Suprapubic skin (tissue), 4 donors: ENCODE results near the gene ZFP3. TPM values are rescaled to one million over a fixed set of nuclear protein-coding genes. Genes with fewer than 3 reads are reported as not detected.

Experiments
- DNase-seq, 2 donors: peaks; one replicate each; pipeline ENCODE4 v3.0.0-alpha.2; 2019; ENCODE audit warnings: low spot score in 2 of 2
- H3K27ac ChIP-seq: fragments of 200-600 bp; sonication (generic); one replicate; pipeline ENCODE4 v1.5.1; 2019
- H3K27me3 ChIP-seq: fragments of 200-600 bp; sonication (generic); one replicate; pipeline ENCODE4 v1.5.1; 2019
- H3K36me3 ChIP-seq: fragments of 200-600 bp; sonication (generic); one replicate; pipeline ENCODE4 v1.5.1; 2019
- H3K4me1 ChIP-seq: fragments of 200-600 bp; sonication (generic); one replicate; pipeline ENCODE4 v1.5.1; 2019
- H3K4me3 ChIP-seq: fragments of 200-600 bp; sonication (generic); one replicate; pipeline ENCODE4 v1.5.1; 2019; ENCODE audit warnings: mild to moderate bottlenecking
- H3K9me3 ChIP-seq: fragments of 200-600 bp; sonication (generic); one replicate; pipeline ENCODE4 v1.5.1; 2019
- EP300 ChIP-seq: sonication (generic); formaldehyde crosslinking; IDR thresholded peaks from one replicate; pipeline ENCODE4 v1.6.1; 2017; ENCODE audit warnings: antibody characterized with exemption
- POLR2A ChIP-seq, 2 donors: fragments of 450-650 bp; IDR thresholded peaks; one replicate each; pipeline ENCODE4 v1.6.1; 2017; ENCODE audit warnings: antibody characterized with exemption in 2 of 2, mild to moderate bottlenecking in 2 of 2, moderate library complexity in 2 of 2
- POLR2AphosphoS5 ChIP-seq, 3 donors: sonication (generic); formaldehyde crosslinking; IDR thresholded peaks; one replicate each; pipeline ENCODE4 v1.6.1; 2017; ENCODE audit warnings: antibody characterized with exemption in 3 of 3
- WGBS: methylation state at CpG from one replicate; pipeline ENCODE4 v1.1.5; 2018; 5-methylcytosine and 5-hydroxymethylcytosine counted together
- total RNA-seq, 4 donors: library from RNA; depleted of rRNA; stranded (reverse); fragments of >200 nt; gene quantifications; one replicate each; pipeline ENCODE4 v1.1.0, GENCODE V29; 2016
- TF ChIP-seq, protein P1 (sequence below), 2 donors: fragments of 200-600 bp in 1 of 2; fragments of 450-650 bp in 1 of 2; sonication (generic) in 1 of 2; IDR thresholded peaks; one replicate each; pipeline ENCODE4 v1.5.1; 2016 to 2019; ENCODE audit warnings: antibody characterized with exemption in 2 of 2, mild to moderate bottlenecking in 1 of 2, moderate library complexity in 1 of 2

ZFP3 gene
- total RNA-seq, 4 donors from 2014 or later = 2.7 to 6.2 (median 4.4) TPM

GRCh38 chr17:5080591-5080990 is 2.3 kb downstream of the ZFP3 start:
- Histone ChIP-seq H3K4me1 (peaks cover 14% of the 10 kb centered on the region), H3K27me3 (no peaks in the 10 kb centered on the region), H3K4me3 (no peak overlapping the region), H3K9me3 (peaks cover 6% of the 10 kb centered on the region), H3K27ac (no peak overlapping the region), H3K36me3 (peaks cover 10% of the 10 kb centered on the region)
- DNase-seq = no peak
- TF ChIP-seq, protein P1, sequence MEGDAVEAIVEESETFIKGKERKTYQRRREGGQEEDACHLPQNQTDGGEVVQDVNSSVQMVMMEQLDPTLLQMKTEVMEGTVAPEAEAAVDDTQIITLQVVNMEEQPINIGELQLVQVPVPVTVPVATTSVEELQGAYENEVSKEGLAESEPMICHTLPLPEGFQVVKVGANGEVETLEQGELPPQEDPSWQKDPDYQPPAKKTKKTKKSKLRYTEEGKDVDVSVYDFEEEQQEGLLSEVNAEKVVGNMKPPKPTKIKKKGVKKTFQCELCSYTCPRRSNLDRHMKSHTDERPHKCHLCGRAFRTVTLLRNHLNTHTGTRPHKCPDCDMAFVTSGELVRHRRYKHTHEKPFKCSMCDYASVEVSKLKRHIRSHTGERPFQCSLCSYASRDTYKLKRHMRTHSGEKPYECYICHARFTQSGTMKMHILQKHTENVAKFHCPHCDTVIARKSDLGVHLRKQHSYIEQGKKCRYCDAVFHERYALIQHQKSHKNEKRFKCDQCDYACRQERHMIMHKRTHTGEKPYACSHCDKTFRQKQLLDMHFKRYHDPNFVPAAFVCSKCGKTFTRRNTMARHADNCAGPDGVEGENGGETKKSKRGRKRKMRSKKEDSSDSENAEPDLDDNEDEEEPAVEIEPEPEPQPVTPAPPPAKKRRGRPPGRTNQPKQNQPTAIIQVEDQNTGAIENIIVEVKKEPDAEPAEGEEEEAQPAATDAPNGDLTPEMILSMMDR (IDR thresholded peaks at IDR 0.05) = no peak
- TF ChIP-seq POLR2A (IDR thresholded peaks at IDR 0.05) (no peak), POLR2AphosphoS5 (IDR thresholded peaks at IDR 0.05) (no peak), EP300 (no peak)
- WGBS = 84% methylated on average over 3 of the region's 3 CpGs

- Histone ChIP-seq H3K27ac (no peak overlapping the region), H3K27me3 (no peaks in the 10 kb centered on the region), H3K4me3 (no peak overlapping the region), H3K4me1 (peaks cover 5% of the 10 kb centered on the region), H3K9me3 (peaks cover 63% of the 10 kb centered on the region), H3K36me3 (peaks cover 50% of the 10 kb centered on the region)
- no peak for TF ChIP-seq POLR2AphosphoS5 (IDR thresholded peaks at IDR 0.05)
- TF ChIP-seq, protein P1 (IDR thresholded peaks at IDR 0.05) = no peak
- TF ChIP-seq EP300 = no peak
- TF ChIP-seq POLR2A (IDR thresholded peaks at IDR 0.05) = no peak
- DNase-seq = no peak
- WGBS = 94% methylated on average over 6 of the region's 6 CpGs
These were observed 14.1 kb downstream of the ZFP3 start for GRCh38 chr17:5092218-5093010.

- TF ChIP-seq POLR2A (IDR thresholded peaks at IDR 0.05) = no peak
- TF ChIP-seq POLR2AphosphoS5 (IDR thresholded peaks at IDR 0.05) = no peak
- TF ChIP-seq, protein P1 (IDR thresholded peaks at IDR 0.05) = no peak
- TF ChIP-seq EP300 = no peak
- Histone ChIP-seq H3K27me3 (no peaks in the 10 kb centered on the region), H3K36me3 (peaks cover 11% of the 10 kb centered on the region), H3K4me3 (peak overlapping the region; percentile 55), H3K9me3 (peaks cover 39% of the 10 kb centered on the region), H3K27ac (no peak overlapping the region), H3K4me1 (peaks cover 8% of the 10 kb centered on the region)
- DNase-seq = no peak
- 16% methylated on average over 7 of the region's 7 CpGs for WGBS
These were observed 18.4 kb downstream of the ZFP3 start for GRCh38 chr17:5096731-5097100.

- Histone ChIP-seq H3K4me3 (peak overlapping the region; percentile 55), H3K36me3 (peaks cover 5% of the 10 kb centered on the region), H3K4me1 (peaks cover 8% of the 10 kb centered on the region), H3K9me3 (peaks cover 33% of the 10 kb centered on the region), H3K27ac (peak overlapping the region; percentile 2), H3K27me3 (no peaks in the 10 kb centered on the region)
- TF ChIP-seq EP300 (no peak), POLR2A (IDR thresholded peaks at IDR 0.05) (no peak), POLR2AphosphoS5 (IDR thresholded peaks at IDR 0.05) (no peak)
- peak in 1 of 2 donors; percentile 84 for DNase-seq
- WGBS = 10% methylated on average over 34 of the region's 63 CpGs
These were observed 19.0 kb downstream of the ZFP3 start for GRCh38 chr17:5097101-5097834.

DNA sequence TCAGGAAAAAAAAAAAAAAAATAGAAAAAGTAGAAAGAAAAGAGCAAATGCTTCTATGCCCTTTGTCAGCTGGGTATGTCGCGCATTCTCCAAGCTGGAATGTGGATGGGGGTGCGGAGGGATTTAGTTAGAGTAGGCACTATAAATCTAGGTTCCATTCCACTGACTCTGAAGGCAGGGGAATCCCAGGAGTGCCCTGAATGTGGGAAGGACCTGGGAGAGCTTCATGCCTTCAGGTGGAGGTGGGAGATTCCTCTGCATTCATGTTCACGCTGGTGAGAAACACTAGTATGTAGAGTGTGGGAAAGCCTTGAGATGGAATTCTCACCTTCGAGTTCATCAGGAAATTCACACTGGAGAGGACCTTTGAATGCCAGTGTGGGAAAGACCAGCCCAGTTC is 21.0 kb downstream of the ZFP3 start:
- Histone ChIP-seq H3K4me1 (peaks cover 8% of the 10 kb centered on the region), H3K27me3 (no peaks in the 10 kb centered on the region), H3K9me3 (peaks cover 15% of the 10 kb centered on the region), H3K36me3 (no peaks in the 10 kb centered on the region), H3K4me3 (no peak overlapping the region), H3K27ac (no peak overlapping the region)
- peak in 1 of 2 donors; percentile 16 for DNase-seq
- no peak for TF ChIP-seq POLR2AphosphoS5 (IDR thresholded peaks at IDR 0.05)
- no peak for TF ChIP-seq EP300
- 57% methylated on average over 5 of the region's 5 CpGs for WGBS

DNA sequence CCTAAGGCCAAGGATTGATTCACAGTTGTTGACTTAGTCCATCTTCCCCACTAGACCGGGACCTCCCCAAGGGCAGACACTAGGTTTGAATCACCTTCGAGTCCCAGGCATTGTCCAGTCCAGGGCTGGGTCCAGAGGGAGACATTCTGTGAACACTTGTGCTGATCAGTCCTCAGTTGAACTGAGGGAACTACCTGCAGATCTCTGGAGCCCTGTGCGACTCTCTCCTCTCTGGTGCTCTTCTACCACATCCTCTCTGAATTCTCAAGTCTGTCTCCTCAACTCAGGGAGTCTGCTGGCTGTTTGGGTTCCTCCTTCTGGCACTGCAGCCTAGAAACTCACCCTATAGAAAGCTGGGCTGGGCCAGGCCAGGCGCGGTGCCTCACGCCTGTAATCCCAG is 22.6 kb downstream of the ZFP3 start:
- H3K4me3 ChIP-seq = no peak overlapping the region
- TF ChIP-seq, protein P1 (IDR thresholded peaks at IDR 0.05) = no peak
- TF ChIP-seq POLR2AphosphoS5 (IDR thresholded peaks at IDR 0.05) (no peak), POLR2A (IDR thresholded peaks at IDR 0.05) (no peak), EP300 (no peak)
- H3K27me3 ChIP-seq = no peaks in the 10 kb centered on the region
- H3K4me1 ChIP-seq = peaks cover 8% of the 10 kb centered on the region
- WGBS = 86% methylated on average over 6 of the region's 6 CpGs
- peaks cover 1% of the 10 kb centered on the region for H3K9me3 ChIP-seq
- H3K27ac ChIP-seq = no peak overlapping the region
- H3K36me3 ChIP-seq = peaks cover 2% of the 10 kb centered on the region
- peak in 1 of 2 donors; percentile 14 for DNase-seq
